T follicular helper cell (primary cell): ENCODE measurements around the gene NMRAL1.

Source experiments
- DNase-seq: peaks from one replicate; pipeline ENCODE4 v3.0.0-alpha.2; 2020; ENCODE audit warnings: low read depth

NMRAL1 gene

DNA sequence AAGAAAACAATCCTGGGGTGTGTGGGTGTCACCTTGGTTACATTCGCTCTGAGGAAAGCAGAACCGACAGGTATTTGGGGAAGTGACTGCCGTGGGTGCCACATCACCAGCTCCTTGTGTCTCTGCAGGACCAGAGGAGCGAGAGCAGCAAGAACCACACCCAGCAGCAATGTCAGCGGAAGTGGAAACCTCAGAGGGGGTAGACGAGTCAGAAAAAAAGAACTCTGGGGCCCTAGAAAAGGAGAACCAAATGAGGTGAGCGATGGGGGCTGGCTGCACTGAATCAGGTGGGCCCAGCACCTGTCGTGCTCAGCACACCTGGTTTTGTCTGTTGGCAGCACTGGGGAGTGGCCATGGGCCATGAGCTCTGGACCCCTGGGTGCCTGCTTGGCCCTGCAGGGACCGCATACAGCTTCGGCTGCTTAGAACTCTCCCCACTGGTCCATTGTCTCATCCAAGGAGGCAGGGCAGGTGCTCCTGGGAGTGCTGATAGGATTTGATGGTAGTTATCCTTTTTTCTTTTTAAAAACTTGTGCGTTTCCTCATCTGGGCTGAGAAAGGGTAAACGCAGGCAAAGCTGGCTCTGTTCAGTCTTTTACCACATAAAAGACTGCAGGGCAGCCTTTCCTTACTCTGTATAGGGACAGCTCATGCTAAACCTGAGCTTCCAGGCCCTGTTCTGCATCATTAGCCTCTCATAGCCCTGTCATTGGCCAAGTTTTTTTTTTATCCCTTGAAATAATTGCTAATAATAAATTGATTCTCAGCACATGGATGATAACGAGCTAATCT is 31.1 kb upstream of the NMRAL1 start:
- peak; percentile 79 for DNase-seq

DNA sequence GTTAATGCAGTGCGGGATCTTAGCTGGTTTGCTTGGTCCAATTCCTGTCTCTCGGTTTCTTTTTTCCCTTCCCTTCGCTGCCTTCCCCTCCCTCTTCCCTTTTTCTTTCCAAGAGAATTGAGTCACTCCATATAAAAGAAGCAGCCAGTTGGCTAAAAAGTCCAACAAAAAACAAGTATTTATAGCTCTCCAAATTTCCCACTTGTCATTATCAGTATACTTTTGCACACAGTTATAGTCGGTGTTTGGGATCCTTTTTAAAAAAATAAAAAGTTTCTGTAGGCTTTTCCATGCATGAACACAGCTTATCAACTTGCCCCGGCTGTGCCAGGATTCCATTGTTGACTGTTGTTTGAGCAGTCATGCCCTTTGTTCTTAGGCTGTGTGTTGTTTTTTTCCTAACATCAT is 26.6 kb upstream of the NMRAL1 start:
- no peak for DNase-seq

DNA sequence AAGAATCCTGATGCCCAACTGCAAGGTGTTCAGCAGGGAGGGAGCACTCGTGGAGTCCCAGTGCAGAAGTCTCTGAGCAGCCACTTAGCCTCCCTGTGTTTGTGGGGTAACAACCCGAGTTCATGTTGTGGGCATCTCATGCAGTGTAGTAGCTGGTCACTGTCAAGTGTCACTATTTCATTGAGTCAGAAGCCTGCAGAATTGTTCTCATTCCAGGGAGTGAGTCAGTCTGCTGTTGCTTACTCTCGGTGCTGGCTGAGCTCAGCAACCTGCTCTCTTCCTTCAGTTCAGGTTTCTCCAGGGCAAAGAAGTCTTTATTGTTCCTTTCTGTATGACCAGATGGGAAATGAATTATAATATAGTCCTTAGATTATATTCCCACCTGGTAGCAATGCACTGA is 25.8 kb upstream of the NMRAL1 start:
- no peak for DNase-seq

DNA sequence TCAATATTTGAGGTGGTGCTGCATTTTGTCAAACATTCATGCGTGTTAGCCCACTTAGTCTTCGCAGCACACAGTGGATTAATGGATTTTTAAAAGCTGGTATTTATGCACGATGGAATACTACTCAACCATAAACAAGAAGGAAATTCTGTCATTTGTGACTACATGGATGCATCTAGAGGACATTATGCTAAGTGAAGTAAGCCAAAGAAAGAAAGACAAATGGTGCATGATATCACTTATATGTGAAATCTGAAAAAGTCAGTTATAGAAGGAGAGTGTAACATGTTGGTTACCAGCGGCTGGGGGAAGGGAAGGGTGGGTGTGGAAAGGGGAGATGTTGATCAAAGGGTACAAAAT is 24.8 kb upstream of the NMRAL1 start:
- DNase-seq = no peak

- no peak for DNase-seq
These were observed 24.2 kb upstream of the NMRAL1 start for GRCh38 chr16:4498546-4499195.

- DNase-seq = no peak
These were observed 21.9 kb upstream of the NMRAL1 start for GRCh38 chr16:4496305-4496704.

DNA sequence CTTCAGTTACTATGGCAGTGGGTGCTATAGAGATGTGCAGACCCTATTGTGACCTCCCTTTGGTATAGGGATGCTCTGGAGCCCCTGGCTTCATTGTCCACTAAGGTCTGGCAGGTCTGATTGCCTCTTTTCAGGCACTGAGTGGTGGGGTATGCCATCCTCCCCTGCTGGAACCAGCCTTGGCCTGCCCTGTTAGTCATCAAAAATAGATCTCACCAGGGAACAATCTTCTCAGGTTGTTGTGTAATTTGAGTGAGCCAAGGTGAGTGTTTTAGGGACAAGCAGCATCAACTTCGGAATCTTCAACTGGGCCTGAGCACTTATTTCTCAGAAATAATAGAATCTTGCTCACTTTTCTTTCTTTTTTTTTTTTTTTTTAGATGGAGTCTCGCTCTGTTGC is 21.3 kb upstream of the NMRAL1 start:
- DNase-seq = no peak

GRCh38 chr16:4494746-4495490 is 20.5 kb upstream of the NMRAL1 start:
- no peak for DNase-seq

- no peak for DNase-seq
These were observed 17.5 kb upstream of the NMRAL1 start for GRCh38 chr16:4491898-4492297.

GRCh38 chr16:4489030-4489429 is 14.6 kb upstream of the NMRAL1 start:
- DNase-seq = no peak

DNA sequence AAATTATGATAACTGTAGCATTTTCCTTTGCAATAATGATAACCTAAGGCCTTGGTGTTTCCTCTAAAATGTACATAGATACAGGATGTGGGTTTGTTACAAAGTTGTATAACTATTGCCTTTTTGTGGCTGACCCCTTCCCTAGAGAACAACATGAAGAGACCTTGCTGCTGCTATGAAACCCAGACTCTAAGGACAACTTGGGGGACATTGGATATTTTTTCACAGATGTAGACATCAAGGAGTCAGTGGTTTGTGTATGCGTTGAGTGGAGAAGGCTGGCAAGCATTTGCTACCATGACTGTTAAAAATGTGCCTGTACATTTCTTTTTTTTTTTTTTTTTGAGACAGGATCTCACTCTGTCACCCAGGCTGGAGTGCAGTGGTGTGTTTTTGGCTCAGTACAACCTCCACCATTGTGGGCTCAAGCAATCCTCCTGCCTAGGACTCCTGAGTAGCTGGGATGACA is 14.1 kb upstream of the NMRAL1 start:
- no peak for DNase-seq

GRCh38 chr16:4487955-4488498 is 13.6 kb upstream of the NMRAL1 start:
- DNase-seq = no peak

DNA sequence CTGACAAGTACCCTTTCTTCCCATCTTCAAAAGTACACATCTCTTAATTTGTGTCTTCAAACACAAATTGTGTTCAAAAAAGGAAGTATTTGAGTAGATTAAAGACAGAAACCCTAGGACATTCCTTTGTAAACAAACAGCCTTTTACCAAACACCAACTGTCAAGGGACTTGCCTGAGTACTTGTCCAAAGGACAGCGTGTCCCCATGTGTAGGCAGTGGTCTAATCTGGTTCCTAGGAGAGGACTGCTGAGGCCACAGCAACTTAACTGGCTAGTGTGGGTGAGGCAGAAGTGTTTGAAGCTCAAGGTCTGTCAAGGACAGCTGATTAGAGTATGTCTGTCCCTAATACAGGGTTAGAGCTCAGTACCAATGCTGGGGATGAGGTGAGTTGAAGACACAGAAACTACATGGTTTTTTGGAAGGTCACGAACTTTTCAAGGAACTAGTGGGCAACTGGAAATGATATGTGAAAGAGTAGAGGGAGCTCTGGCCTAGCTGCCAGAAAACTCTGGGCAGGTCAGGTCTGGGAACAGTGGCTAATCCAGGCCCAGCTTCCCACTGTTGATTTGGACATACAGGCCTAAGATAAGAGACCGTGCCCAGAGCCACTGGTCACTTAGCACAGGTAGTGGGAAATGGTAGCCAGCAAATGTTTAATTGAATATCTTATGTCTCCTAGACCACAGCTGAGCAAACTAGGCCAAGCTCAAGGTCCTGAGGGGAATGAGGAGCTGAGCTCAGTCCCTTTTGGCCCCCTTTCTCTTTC is 11.9 kb upstream of the NMRAL1 start:
- DNase-seq = no peak

DNA sequence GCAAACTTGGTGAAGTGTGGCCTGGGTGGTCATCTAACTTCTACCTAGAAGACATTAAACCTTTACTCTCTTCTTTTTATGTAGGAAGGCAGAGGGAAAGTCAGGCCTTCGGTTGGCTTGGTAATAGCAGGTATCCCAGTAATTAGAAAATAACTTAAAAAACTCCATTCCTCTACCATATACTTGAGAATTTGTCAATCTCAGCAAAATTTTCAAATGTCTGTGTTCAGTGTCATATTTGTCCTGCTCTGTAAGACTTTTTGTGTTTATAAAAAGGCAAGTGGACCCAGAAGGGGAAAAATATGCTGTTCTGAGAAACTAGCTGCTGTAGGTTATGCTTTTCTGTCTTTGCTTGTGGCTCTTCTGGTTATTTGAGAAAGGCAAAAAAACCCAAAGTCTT is 7.5 kb upstream of the NMRAL1 start:
- no peak for DNase-seq

DNA sequence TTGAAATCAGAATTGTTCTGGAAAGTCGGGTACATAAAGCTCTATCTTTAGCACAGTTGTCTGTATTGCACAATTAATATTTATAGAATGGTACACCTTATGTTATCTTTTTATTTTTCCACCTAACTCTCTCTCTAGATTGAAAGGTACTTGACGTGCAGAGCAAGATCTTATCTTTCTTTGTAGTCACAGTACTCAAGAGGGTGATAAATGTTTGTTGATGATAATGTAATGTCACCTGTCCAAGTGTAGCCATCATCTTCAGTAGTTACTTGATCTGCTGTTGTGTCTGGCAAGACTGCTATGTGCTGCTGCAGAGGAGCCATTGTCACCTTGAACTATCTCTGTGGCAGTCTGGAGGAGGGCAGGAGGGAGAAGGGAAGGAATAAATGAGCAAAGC is 7.1 kb upstream of the NMRAL1 start:
- DNase-seq = no peak

DNA sequence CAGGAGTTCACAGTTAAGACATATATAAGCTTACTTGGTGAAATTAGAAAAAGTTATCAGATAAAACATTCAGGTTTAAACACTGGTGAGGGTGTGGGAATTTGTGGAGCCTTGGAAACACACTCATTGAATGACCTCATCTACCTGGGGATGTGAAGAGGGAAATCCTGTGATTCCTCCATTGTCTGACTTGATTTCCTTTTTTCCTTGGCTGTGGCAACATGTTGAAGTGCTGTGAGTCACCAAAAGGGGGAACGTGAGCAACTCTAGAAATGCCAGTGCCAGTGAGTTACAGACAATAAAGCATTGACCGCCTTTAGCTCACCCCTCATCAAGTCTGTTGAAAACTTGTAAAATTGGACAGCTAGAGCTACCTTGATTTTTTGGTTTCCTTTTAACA is 3.5 kb upstream of the NMRAL1 start:
- no peak for DNase-seq

DNA sequence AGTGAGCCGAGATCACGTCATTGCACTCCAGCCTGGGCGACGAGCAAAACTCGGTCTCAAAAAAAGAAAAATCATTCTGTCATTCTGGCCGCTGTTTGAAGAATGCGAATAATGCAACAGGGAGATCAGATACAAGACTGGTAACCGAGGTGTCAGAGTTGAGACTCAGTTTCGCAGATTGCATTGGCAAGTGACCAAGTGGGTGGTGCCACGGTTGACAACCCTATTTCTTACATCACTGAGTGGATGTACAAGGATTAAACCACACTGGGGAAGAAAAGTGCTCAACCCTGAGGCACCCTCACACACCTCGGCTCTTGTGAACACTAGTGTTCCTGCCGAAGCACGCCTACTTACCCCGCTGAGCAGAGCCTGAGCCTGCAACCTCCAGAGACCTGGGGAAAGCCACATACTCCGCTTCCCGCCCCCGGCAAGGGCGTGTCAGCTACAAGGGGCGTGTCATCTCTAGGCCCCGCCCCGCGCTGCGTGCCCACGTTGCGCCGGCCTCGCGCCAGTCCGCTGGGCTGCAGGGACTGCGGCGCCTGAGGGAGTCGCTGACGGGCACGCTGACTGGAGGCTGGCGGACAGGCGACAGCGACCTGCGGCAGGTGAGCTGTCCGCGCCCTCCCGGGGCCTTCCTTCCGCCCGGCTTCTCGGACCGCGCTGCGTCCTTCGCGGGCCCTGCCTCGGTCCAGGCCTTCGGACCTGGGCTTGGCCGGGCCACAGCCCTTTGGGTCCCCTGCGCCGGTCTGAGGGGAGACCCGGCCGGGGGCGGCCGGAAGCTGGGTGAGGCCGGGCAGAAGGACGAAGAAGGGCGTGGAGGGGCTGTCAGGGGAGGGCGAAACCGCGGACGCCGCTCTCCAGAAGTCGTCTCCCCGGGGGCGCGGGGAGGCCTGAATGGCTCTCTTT is 1.7 kb upstream of the NMRAL1 start, which contains the start of gene HMOX2:
Gene HMOX2 (plus strand): TSS at position 519 of the 909 bp plus-strand sequence. CDS start 29,127 bp downstream, outside the sequence.
- DNase-seq = peak; percentile 84

GRCh38 chr16:4472880-4473279 is 1.5 kb downstream of the NMRAL1 start:
- no peak for DNase-seq

GRCh38 chr16:4471869-4472268 is 2.6 kb downstream of the NMRAL1 start:
- no peak for DNase-seq

GRCh38 chr16:4468972-4469371 is 5.5 kb downstream of the NMRAL1 start:
- DNase-seq = no peak

- no peak for DNase-seq
These were observed 6.5 kb downstream of the NMRAL1 start for GRCh38 chr16:4467916-4468315.
